Measurements from ENCODE around the gene CHST8. TPM values are rescaled to one million over a fixed set of nuclear protein-coding genes. Genes with fewer than 3 reads are reported as not detected.

Gene CHST8
- total RNA-seq, 4 donors from 2014 or later: not detected

GRCh38 chr19:33681081-33681680 is 59.4 kb downstream of the CHST8 start:
- intact Hi-C loops (cut with DNase I; ENCODE audit: low total_unique reads): no loop called here
- 28 to 69% methylated on average over 2 to 3 of the region's 3 CpGs for WGBS, 2 donors (ENCODE audit: low coverage in 1 of 2)
- in situ Hi-C loops (cut with MboI; ENCODE audit: low pct_ligation_motif_present in 1 of 4, low pct_unique_long_range_greater_than_20kb in 1 of 4, low sequenced_read_pairs in 3 of 4): no loop called here

GRCh38 chr19:33683881-33684537 is 62.3 kb downstream of the CHST8 start:
- H3K9me3 ChIP-seq: no peaks in the 10 kb centered on the region
- DNase-seq: no peak
- no peaks in the 10 kb centered on the region for H3K4me1 ChIP-seq
- no peak overlapping the region for H3K4me3 ChIP-seq
- TF ChIP-seq POLR2A (IDR thresholded peaks at IDR 0.05) (no peak), POLR2AphosphoS5 (IDR thresholded peaks at IDR 0.05) (no peak), EP300 (IDR thresholded peaks at IDR 0.05; ENCODE audit: low read depth) (no peak), CTCF (IDR thresholded peaks at IDR 0.05) (no peak)
- intact Hi-C loops (cut with DNase I; ENCODE audit: low total_unique reads) (no loop called here), in situ Hi-C loops (cut with MboI; ENCODE audit: low pct_ligation_motif_present in 1 of 4, low pct_unique_long_range_greater_than_20kb in 1 of 4, low sequenced_read_pairs in 3 of 4) (no loop called here)
- H3K27me3 ChIP-seq: peaks cover 41% of the 10 kb centered on the region
- no peak overlapping the region for H3K27ac ChIP-seq
- WGBS, 2 donors (ENCODE audit: low coverage in 1 of 2): 32% methylated on average over 15 of the region's 24 CpGs; no CpG with 5 or more reads in 1 of the 2 donors
- H3K36me3 ChIP-seq: no peaks in the 10 kb centered on the region

More at GRCh38 chr19:33681081-33681680, 59.4 kb downstream of the CHST8 start:
- peaks cover 36% of the 10 kb centered on the region for H3K27me3 ChIP-seq
- no peaks in the 10 kb centered on the region for H3K36me3 ChIP-seq
- H3K4me1 ChIP-seq: no peaks in the 10 kb centered on the region
- no peak overlapping the region for H3K27ac ChIP-seq
- no peaks in the 10 kb centered on the region for H3K9me3 ChIP-seq
- H3K4me3 ChIP-seq: no peak overlapping the region
- no peak for TF ChIP-seq CTCF (IDR thresholded peaks at IDR 0.05)
- TF ChIP-seq EP300 (IDR thresholded peaks at IDR 0.05; ENCODE audit: low read depth): no peak
- no peak for TF ChIP-seq POLR2AphosphoS5 (IDR thresholded peaks at IDR 0.05)
- no peak for TF ChIP-seq POLR2A (IDR thresholded peaks at IDR 0.05)
- no peak for DNase-seq

- no peaks in the 10 kb centered on the region for H3K9me3 ChIP-seq
- peaks cover 41% of the 10 kb centered on the region for H3K27me3 ChIP-seq
- TF ChIP-seq POLR2A (IDR thresholded peaks at IDR 0.05): no peak
- no peak for TF ChIP-seq CTCF (IDR thresholded peaks at IDR 0.05)
- TF ChIP-seq POLR2AphosphoS5 (IDR thresholded peaks at IDR 0.05): no peak
- TF ChIP-seq EP300 (IDR thresholded peaks at IDR 0.05; ENCODE audit: low read depth): no peak
- no peaks in the 10 kb centered on the region for H3K36me3 ChIP-seq
- intact Hi-C loops (cut with DNase I; ENCODE audit: low total_unique reads) (no loop called here), in situ Hi-C loops (cut with MboI; ENCODE audit: low pct_ligation_motif_present in 1 of 4, low pct_unique_long_range_greater_than_20kb in 1 of 4, low sequenced_read_pairs in 3 of 4) (no loop called here)
- no peak for DNase-seq
- H3K4me1 ChIP-seq: no peaks in the 10 kb centered on the region
- H3K27ac ChIP-seq: no peak overlapping the region
- no peak overlapping the region for H3K4me3 ChIP-seq
- 34% methylated on average over 42 of the region's 42 CpGs; no CpG with 5 or more reads in 1 of the 2 donors for WGBS, 2 donors (ENCODE audit: low coverage in 1 of 2)
Observed at GRCh38 chr19:33684538-33685232, 62.9 kb downstream of the CHST8 start.

- DNase-seq: no peak
- in situ Hi-C loops (cut with MboI; ENCODE audit: low pct_ligation_motif_present in 1 of 4, low pct_unique_long_range_greater_than_20kb in 1 of 4, low sequenced_read_pairs in 3 of 4) (no loop called here), intact Hi-C loops (cut with DNase I; ENCODE audit: low total_unique reads) (no loop called here)
- no peak for TF ChIP-seq EP300 (IDR thresholded peaks at IDR 0.05; ENCODE audit: low read depth)
- Histone ChIP-seq H3K27me3 (peaks cover 41% of the 10 kb centered on the region), H3K4me1 (no peaks in the 10 kb centered on the region), H3K27ac (no peak overlapping the region), H3K4me3 (no peak overlapping the region), H3K9me3 (no peaks in the 10 kb centered on the region), H3K36me3 (no peaks in the 10 kb centered on the region)
- WGBS, 2 donors (ENCODE audit: low coverage in 1 of 2): 80 to 82% methylated on average over 1 to 6 of the region's 6 CpGs
Observed at GRCh38 chr19:33685541-33685940, 63.8 kb downstream of the CHST8 start.
